Measurements from ENCODE around the gene NPW. TPM values are rescaled to one million over a fixed set of nuclear protein-coding genes. Genes with fewer than 3 reads are reported as not detected.

The NPW gene
- total RNA-seq, 2 donors from 2014 or later: 1.8 to 3.6 TPM

GRCh38 chr16:1991135-1991551, 28.4 kb upstream of the NPW start:
- Histone ChIP-seq H3K4me1 (replicated peaks) (peaks cover 6% of the 10 kb centered on the region), H3K9me3 (no peaks in the 10 kb centered on the region), H3K4me3 (no peak overlapping the region), H3K27me3 (replicated peaks; ENCODE audit: insufficient read depth) (no peaks in the 10 kb centered on the region), H3K27ac (no peak overlapping the region), H3K36me3 (peaks cover 0 to 5% of the 10 kb centered on the region in 2 donors)
- WGBS: 8% methylated on average over 18 of the region's 18 CpGs
- no peak for DNase-seq (ENCODE audit: low spot score)
- intact Hi-C loops (cut with DNase I): no loop called here
- no peak for TF ChIP-seq POLR2A (IDR thresholded peaks at IDR 0.05)
- no peak for TF ChIP-seq POLR2AphosphoS5 (IDR thresholded peaks at IDR 0.05)
- TF ChIP-seq, protein P1, sequence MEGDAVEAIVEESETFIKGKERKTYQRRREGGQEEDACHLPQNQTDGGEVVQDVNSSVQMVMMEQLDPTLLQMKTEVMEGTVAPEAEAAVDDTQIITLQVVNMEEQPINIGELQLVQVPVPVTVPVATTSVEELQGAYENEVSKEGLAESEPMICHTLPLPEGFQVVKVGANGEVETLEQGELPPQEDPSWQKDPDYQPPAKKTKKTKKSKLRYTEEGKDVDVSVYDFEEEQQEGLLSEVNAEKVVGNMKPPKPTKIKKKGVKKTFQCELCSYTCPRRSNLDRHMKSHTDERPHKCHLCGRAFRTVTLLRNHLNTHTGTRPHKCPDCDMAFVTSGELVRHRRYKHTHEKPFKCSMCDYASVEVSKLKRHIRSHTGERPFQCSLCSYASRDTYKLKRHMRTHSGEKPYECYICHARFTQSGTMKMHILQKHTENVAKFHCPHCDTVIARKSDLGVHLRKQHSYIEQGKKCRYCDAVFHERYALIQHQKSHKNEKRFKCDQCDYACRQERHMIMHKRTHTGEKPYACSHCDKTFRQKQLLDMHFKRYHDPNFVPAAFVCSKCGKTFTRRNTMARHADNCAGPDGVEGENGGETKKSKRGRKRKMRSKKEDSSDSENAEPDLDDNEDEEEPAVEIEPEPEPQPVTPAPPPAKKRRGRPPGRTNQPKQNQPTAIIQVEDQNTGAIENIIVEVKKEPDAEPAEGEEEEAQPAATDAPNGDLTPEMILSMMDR (IDR thresholded peaks at IDR 0.05): no peak

DNA sequence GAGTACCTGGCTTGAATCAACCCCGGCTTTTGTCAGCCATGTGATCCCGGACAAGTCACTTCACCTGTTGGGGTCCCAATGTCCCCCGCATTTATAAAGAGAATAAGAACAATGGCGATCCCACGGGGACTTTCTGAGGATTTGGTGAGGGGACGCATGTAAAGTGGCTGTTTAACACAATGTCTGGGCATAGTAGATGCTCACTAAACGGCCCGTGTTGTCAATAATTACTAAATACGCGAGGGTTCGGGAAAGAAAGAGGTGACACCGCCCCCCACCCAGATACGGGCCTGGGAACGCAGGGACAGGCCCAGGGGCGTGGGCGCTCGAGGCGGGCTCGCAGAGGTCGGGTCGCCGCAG, 28.0 kb upstream of the NPW start:
- intact Hi-C loops (cut with DNase I): no loop called here
- H3K27ac ChIP-seq: no peak overlapping the region
- no peak for TF ChIP-seq POLR2A (IDR thresholded peaks at IDR 0.05)
- TF ChIP-seq, protein P1 (IDR thresholded peaks at IDR 0.05): no peak
- TF ChIP-seq POLR2AphosphoS5 (IDR thresholded peaks at IDR 0.05): no peak
- DNase-seq (ENCODE audit: low spot score): no peak
- H3K4me1 ChIP-seq (replicated peaks): peaks cover 6% of the 10 kb centered on the region
- WGBS: 16% methylated on average over 14 of the region's 22 CpGs
- H3K36me3 ChIP-seq: peaks cover 0 to under 1% of the 10 kb centered on the region in 2 donors
- peak overlapping the region in 1 of 2 donors; percentile 28 for H3K4me3 ChIP-seq
- H3K9me3 ChIP-seq: no peaks in the 10 kb centered on the region
- H3K27me3 ChIP-seq (replicated peaks; ENCODE audit: insufficient read depth): no peaks in the 10 kb centered on the region

GRCh38 chr16:1991948-1992703, 27.5 kb upstream of the NPW start:
- H3K4me3 ChIP-seq: peak overlapping the region in 1 of 2 donors; percentile 28

DNA sequence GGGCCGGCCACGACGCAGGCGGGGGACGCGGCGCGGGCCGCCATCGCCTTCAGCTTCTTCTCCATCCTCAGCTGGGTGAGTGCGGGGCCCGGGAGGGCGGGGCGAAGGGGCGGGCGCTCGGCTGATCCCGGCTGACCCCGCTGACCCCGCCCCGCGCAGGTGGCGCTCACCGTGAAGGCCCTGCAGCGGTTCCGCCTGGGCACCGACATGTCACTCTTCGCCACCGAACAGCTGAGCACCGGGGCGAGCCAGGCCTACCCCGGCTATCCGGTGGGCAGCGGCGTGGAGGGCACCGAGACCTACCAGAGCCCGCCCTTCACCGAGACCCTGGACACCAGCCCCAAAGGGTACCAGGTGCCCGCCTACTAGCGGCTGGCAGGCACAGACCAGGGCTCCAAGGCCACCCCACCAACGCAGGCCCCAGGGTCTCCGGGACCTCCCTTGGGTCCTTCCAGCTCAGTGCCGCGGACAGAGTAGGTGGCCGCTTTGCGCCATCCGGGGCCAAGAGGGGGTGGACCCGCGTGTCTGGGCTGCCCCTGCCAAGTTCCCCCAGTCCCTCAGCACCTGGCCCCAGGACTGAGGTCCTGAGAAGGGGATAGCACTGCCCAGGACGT, 26.8 kb upstream of the NPW start:
- Histone ChIP-seq H3K27me3 (replicated peaks; ENCODE audit: insufficient read depth) (no peaks in the 10 kb centered on the region), H3K36me3 (peaks cover 0 to 2% of the 10 kb centered on the region in 2 donors), H3K27ac (no peak overlapping the region), H3K4me3 (no peak overlapping the region), H3K4me1 (replicated peaks) (peaks cover 6% of the 10 kb centered on the region), H3K9me3 (no peaks in the 10 kb centered on the region)
- intact Hi-C loops (cut with DNase I): no loop called here
- DNase-seq (ENCODE audit: low spot score): no peak
- WGBS: 64% methylated on average over 31 of the region's 50 CpGs
- no peak for TF ChIP-seq POLR2A (IDR thresholded peaks at IDR 0.05)
- TF ChIP-seq POLR2AphosphoS5 (IDR thresholded peaks at IDR 0.05): no peak
- TF ChIP-seq, protein P1 (IDR thresholded peaks at IDR 0.05): no peak

More at GRCh38 chr16:1991948-1992703, 27.5 kb upstream of the NPW start:
- intact Hi-C loops (cut with DNase I): no loop called here
- no peaks in the 10 kb centered on the region for H3K9me3 ChIP-seq
- H3K4me1 ChIP-seq (replicated peaks): peaks cover 6% of the 10 kb centered on the region
- 18% methylated on average over 13 of the region's 96 CpGs for WGBS
- peak; percentile 85 for DNase-seq (ENCODE audit: low spot score)
- TF ChIP-seq, protein P1 (IDR thresholded peaks at IDR 0.05): peak in 1 of 4 experiments; percentile 4
- TF ChIP-seq POLR2A (IDR thresholded peaks at IDR 0.05) (peak; percentile 53), POLR2AphosphoS5 (IDR thresholded peaks at IDR 0.05) (peak; percentile 38)
- H3K36me3 ChIP-seq: no peaks in the 10 kb centered on the region
- no peaks in the 10 kb centered on the region for H3K27me3 ChIP-seq (replicated peaks; ENCODE audit: insufficient read depth)
- no peak overlapping the region for H3K27ac ChIP-seq
